Upper lobe of left lung (tissue), 4 donors: ENCODE results near the gene CBLN3.

Source experiments
- POLR2A ChIP-seq, 4 donors: fragments of 450-650 bp; IDR thresholded peaks; one replicate each; pipeline ENCODE4 v1.5.1; 2016 to 2017; ENCODE audit warnings: antibody characterized with exemption in 4 of 4, mild to moderate bottlenecking in 2 of 4
- POLR2AphosphoS5 ChIP-seq, 2 donors: sonication (generic); formaldehyde crosslinking; IDR thresholded peaks; one replicate each; pipeline ENCODE4 v1.5.1; 2017; ENCODE audit warnings: antibody characterized with exemption in 2 of 2
- TF ChIP-seq, protein P1 (sequence below), 6 experiments: fragments of 450-650 bp in 4 of 6; fragments of 200-600 bp in 2 of 6; sonication (generic) in 2 of 6; IDR thresholded peaks; one replicate each; pipeline ENCODE4 v1.5.1; 2016 to 2019; ENCODE audit warnings: antibody characterized with exemption in 6 of 6

DNA sequence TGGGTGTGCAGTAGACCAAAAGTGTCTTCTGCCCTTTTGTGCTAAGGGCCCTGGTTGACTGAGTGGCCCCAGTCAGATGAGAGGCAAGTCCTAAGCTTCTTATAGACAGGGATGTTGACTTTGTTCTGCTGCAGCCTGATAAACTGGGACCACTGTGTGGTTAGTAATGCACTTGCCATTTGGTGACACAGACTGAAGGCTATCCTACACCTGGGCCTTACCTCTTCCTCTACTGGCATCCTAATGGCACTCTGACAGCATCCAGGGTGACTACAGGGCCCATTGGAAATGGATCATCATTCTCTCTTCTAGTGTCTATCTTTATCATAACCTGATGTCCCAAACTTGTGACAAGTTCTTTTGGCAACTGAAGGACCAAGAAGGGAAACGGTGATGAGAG is 9.8 kb upstream of the CBLN3 start:
- no peak for TF ChIP-seq POLR2A (IDR thresholded peaks at IDR 0.05)
- TF ChIP-seq, protein P1, sequence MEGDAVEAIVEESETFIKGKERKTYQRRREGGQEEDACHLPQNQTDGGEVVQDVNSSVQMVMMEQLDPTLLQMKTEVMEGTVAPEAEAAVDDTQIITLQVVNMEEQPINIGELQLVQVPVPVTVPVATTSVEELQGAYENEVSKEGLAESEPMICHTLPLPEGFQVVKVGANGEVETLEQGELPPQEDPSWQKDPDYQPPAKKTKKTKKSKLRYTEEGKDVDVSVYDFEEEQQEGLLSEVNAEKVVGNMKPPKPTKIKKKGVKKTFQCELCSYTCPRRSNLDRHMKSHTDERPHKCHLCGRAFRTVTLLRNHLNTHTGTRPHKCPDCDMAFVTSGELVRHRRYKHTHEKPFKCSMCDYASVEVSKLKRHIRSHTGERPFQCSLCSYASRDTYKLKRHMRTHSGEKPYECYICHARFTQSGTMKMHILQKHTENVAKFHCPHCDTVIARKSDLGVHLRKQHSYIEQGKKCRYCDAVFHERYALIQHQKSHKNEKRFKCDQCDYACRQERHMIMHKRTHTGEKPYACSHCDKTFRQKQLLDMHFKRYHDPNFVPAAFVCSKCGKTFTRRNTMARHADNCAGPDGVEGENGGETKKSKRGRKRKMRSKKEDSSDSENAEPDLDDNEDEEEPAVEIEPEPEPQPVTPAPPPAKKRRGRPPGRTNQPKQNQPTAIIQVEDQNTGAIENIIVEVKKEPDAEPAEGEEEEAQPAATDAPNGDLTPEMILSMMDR (IDR thresholded peaks at IDR 0.05), result no peak
- TF ChIP-seq POLR2AphosphoS5 (IDR thresholded peaks at IDR 0.05), result no peak
